HG02973 (cell line): Measurements from ENCODE around the gene DPF3.

Source experiments
- ATAC-seq: cut with Tn5 transposase; IDR thresholded peaks from one replicate; pipeline ENCODE4 v1.9.1; 2021; ENCODE audit warnings: moderate library complexity; ENCODE audit not compliant: unreplicated experiment

Gene DPF3

DNA sequence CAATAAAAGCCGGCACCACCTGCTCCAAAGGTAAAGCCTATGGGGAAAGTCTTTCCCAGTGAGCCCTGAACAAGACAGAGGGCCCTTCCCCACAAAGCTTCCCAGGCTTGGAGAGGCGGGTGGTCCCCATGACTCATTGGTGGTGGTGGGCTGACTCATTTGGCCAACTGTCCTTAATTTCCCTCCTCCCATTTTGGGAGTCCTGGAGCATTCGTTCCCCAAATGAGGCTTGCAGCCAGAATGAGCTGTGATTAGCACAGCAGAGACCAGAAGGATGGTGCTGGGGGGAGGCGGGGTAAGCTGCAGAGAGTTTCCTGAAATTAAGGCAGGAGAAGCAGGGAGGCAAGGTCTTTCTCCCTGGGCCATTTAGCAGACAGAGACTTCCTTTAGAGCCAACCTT, 241.7 kb downstream of the DPF3 start:
- ATAC-seq, result no peak

DNA sequence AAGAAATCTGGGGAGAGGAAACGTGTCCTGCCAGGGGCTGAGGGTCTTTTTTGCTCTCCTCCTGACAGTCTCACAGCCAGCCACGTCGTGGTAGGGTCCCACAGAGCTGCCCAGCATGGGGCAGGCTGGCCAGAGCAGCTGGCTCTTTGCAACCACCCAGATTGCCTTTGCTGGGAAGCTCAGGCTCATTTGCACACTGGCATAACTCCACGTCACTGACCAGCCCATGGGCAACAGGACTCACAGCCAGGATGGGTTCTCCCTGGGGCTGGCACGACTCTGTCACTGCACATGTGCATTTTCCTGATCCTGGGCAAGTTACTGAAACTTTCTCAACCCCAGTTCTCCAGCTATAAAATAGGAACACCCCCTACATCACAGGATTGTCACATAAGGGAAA, 242.2 kb downstream of the DPF3 start:
- ATAC-seq, result no peak

DNA sequence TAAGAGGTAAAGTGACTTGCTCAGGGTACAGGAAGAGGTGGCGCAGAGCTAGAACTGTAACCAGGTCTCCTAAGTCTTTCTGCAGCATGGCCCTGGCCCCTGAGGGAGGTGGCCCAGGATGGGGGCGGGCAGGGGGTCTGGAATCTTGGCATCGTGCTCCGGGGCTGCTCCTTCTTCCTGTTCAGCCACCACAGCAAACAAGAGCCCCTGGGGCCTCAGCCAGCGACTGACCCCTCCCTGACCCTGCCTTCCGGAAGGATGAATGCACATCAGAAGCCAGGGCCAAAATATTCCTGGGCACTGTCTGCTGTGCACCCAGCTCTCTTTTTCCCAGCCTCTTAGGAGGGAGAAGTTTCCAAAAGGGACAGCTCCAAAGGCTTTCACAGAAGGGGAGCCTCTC, 242.8 kb downstream of the DPF3 start:
- ATAC-seq, result no peak

DNA sequence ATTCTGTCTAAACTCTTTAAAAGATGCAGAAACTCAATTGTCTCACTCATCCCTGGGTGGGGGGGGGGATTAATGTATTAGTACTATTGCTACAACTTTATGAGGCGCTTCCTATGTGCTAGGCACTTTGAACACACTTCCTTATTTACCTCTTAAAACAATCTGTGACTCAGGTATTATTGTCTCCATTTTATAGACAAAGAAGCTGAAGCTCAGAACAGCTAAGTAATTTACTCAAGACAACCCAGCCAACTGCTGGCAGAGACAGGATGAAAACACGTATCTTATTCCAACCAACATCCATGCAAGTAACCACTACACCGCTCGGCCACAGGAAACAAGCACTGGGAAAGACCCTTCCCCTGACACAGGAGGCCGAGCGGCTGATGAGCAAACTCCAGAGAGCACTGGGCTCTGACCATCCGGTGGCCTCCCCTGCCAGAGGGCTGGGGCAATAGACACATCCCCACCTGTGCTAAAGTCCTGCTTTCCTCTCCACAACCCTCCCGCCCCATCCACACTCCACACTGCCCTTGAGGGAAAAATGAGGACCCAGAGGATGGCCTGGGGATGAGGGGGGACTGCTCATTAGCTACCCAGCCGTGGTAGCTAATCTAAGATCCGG, 244.2 kb downstream of the DPF3 start:
- no peak for ATAC-seq

DNA sequence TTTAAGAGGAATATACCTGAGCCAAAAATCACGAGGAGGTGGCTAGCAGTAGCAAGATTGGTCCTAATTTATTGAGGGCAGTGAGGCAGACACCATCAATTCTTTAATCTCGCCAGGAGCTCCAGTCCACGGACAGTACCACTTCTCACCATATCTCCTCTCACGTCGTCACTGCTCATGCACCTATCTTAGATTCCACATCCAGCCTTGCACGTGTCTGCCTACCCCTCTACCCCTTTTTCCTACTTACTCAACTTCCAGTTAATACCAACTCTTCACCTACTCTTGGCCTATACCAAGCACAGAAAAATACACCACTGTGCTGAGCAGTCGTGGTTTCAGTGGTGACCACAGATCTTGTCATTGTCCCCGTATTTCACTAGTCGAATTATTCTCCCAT, 246.1 kb downstream of the DPF3 start:
- ATAC-seq, result no peak

DNA sequence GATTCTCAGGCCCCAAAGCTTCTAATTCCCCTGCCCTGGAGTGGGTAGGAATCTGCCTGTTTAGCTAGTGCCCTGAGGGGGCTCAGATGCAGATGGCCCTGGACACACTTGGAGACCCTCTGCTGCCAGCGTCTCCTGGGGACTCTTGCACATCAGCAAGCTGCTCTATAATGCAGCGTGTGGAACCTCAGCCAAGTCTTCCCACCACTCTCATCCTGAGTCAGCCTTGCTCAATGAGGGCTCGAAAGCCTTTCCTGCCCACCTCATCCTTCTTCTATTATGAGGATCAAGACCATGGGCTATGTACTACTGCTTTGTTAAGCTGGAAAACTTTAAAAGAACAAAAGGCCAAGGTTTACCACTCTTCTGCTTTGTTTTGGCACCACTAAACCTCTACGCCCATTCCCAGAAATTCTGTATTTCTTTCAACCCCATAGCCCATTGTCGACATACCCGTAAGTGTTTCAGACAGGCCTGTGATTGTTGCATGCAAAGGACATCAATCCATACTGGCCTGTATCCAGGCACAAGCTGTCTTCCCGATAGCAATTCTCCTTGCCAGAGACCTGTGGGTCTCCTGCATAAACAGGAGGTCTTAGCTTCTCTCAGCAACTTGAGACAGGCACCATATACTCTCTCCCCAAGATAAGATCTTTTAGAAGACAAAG, 246.9 kb downstream of the DPF3 start:
- no peak for ATAC-seq

DNA sequence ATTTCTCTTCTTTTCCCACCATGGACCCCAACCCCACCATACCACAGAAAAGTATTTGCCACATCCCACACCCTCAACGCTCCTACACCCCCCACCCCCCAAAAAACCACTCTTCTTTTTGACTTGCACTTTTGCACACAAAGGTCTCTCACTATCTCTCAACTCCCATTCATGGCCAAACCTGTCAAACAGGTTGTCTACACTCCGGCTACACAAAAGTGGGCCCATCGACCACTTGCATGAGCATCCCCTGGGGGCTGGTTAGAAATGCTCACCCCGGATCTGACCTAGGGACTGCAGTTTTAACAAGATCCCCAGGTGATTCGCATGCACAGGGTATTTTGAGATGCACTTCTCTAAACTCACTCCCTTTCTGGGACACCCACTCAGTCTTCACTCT, 248.2 kb downstream of the DPF3 start:
- no peak for ATAC-seq

DNA sequence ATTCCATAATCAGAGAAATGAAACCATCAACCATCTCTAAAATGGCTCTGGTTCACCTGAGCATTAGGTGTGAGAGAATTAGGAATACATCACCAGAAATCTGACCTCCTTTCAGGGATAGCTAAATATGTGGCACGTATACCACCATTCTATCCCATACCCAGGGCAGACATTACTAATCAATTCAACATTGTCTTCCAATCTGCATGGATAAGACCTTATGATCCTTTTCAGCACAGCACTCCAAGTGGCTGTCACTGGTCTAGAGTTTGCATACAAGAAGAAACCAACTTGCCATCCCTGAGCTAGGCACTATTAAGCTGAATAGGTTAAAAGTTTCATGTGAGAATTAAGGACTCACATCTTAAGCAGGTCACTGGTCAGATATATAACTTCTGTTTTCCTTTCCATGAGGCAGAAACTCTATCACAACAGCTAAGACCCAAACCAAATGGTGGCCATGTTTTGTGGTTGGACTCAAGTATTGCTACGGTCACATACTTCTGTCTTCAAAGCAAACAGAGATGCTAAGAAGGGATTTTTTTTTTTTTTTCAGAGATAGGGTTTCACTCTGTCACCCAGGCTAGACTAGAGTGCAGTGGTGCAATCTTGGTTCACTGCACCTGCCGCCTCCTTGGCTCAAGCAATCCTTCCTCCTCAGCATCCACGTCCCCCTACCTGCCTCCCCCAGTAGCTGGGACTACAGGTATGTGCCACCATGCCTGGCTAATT, 249.0 kb downstream of the DPF3 start:
- ATAC-seq, result no peak

DNA sequence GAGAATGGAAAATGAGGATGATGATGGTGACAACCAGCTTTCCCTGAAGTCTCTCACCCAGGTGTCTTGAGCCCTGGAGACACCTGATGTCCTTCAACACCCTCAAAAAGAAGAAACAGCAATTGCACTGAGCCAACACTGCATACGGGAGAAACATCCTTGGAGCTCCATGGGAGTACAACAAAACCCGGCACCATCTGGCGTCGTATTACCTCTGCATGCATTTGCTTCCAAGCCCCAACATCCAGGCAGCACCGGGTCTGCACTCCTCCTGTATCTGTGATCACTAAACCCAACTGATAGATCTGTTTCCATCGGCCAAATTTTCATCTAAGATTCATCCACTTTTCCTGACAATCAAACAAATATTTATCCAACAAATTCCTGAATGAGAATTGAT, 249.9 kb downstream of the DPF3 start:
- no peak for ATAC-seq

DNA sequence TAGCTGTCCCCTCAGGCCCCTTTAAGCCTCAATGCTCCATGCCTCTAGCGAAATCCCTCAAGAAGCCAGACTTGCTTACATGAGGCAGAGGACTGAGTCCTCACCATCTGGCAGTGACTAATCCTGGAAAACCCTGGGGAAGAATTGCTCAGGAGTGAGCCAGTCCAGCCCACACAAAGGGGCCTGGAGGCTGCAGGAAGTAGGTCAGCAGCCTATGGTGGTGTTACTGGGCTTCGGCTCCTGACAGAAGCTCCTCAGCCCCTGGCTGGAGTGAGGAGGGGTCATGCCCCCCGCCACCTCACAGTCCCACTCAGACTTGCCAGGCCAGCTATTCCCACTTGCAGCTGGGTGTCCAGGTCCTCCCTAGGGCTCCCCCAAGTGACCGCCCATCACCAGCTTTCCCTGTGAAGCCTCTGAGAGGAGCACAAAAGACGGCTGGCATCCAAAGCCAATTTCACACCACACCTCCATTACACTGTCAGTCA, 250.5 kb downstream of the DPF3 start:
- no peak for ATAC-seq

DNA sequence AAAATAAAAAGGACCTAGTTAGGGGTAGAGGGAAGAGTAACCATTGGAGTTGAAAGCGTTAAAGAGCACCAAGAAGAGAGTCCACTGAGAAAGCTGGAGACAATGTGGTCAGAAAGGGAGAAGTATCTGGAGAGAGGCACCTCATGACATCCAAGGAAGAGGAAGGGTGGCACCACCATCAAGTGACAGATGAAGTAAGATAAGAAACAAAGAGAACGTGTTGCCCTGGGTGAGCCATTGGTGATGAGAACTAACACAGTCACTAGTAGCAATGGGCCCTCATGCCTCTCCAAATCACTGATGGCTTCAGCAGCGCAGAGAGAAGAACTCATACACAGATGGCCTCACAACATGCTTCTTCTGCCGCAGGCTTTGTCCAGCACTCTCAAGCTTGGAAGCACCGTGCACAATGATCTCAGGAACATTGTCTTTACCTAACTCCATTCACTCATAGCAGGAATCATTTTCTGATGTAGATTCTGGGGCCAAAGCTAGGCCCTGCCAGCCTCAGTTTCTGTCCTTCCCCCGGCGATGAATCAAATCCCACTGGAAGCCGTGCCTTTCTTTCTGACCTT, 252.9 kb downstream of the DPF3 start:
- no peak for ATAC-seq

DNA sequence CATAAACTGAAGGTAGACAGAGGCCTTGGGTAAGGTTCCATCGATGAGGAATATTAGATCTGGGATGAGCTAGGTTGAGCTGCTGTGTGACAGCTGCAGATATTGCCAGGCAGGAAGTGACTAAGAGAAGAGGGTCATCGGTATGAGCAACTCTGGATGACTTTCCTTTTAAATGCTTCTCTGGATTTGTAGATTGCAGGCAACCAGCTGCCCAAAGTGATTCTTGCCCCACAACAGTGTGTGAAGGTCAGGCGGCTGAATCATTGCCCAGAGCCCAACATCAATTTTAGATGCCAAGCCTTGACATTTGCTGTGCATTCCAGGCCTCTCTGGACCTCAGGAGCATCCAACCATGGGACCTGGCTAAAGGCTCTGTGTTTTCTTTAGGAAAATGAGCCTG, 255.9 kb downstream of the DPF3 start:
- no peak for ATAC-seq

DNA sequence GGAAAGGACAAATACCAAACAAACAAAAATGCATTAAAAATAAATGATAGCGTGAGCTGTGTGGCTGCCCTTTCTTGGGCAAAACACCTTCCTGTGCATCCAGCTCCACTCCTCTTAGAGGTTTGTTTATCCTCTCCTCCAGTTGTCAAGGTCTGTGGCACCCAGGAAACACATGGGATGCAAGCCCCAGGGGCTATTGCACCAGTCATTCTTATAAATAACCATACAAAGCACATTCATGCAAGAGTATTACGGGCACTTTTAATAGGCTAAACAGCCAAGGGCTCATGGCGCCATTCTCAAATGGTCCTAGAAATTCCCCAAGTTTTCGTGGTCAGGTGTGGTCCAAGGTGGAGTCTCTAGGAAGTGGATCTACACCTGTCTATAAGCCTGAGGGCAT, 257.0 kb downstream of the DPF3 start:
- ATAC-seq, result no peak

DNA sequence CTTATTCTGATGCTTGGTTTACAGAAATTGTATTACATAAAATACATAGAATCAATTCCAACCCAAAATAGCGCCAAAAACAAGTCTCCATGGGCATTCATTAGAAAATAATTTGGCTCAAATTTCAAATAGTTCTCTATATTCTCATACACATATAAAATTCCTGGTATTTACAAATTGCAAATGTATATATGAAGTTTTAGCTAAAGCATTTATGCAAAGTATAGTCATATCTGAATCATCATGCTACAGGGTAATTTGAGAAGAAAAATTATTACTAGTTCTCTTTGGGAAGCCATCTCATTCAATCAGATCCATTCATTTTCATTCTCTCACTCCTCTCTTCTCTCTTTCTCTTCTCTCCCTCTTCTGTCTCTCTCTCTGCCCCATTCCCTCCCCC, 257.8 kb downstream of the DPF3 start:
- ATAC-seq, result no peak

DNA sequence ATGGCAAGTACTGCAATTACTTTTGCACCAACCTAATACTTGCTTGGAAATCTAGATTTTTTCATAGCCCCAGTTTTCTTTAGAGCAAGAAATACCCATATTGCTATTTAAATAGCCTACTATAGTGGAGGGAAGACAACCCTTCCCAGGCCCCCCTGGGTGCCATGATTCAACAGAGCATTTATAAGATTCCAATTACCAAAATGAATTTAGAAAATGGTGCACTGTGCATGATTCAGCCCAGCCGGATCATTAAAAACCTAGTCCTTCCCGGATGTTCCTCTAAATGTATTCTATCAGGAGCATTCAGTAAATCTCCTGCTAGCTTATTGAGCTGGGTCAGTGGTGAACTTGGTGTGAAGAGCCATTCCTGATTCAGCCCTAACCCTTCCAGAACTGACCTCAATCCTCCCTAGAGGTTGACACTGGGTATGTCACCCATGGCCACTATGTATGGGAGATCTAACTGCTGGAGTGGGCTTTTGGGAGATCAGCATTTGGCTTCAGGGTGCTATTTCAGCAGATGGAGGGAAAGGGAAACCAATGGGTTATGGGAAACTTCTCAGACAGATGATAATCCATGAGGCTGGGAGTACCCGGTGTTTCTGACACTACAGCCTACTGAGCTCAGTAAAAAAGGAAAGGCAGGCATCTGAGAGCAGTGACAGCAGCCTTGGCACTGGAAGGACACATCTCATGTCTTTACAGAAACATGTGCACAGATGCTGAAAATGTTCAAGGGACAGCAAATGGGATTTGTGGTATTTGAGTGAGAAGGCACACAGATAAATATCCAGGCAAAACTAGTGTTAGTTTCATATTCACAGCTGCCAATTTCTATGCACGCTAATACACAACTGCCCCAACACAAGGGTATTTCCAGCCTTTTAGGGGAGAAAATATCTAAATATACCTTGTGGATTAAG, 258.9 kb downstream of the DPF3 start:
- ATAC-seq, result no peak

DNA sequence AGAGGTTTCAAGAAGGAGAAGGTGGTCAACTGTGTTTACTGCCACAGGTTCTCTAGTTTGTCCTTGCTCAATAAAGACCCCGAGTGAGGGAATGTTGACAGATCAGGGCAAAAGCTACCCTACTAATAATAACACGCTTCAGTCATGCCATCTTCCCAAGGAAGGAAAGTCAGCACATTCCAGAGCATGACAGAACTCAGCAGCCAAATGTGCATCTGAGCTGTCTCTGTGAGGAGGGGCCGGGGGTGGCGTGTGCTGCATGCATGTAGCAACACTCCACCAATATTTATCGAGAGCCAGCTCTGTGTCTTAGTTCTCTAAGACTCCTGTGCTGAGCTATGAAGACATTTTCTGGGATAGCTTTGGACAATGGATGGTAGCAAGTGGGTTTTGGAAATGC, 260.4 kb downstream of the DPF3 start:
- no peak for ATAC-seq

DNA sequence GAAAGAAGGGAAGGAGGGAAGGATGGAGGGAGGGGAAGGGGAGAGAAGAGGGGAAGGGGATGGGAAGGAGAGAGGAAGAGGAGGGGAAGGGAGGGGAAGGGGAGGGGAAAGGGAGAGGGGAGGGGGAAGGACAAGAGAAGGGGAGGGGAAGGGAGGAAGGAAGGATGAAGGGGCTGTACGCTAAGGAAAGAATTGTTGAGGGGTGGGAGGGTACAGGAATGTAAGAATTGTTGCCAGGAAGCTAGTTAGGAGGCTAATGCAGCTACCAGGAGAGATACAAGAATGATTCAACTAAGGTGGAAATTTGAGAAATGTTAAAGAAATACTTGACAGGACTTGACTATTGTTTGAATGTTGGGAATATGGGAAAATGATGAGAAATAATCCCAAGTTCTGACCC, 261.2 kb downstream of the DPF3 start:
- ATAC-seq, result no peak

DNA sequence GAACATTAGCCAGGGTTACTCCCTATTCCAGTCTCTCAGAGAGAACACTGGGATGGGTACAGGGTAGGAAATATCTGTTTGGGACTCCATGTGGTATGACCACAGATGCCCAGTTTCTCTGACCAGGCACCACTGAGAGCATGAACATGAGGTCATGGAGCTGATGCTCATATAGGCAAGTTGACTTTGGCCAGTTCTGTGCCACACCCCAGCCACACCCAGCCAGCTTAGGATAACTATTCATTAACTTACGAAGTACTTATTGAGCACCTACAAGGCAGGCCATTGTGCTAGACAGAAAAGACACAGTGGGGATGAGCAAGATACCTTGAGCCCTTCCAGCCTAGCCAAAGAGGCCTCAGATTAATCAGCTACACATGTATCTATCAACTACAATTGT, 262.5 kb downstream of the DPF3 start:
- no peak for ATAC-seq

DNA sequence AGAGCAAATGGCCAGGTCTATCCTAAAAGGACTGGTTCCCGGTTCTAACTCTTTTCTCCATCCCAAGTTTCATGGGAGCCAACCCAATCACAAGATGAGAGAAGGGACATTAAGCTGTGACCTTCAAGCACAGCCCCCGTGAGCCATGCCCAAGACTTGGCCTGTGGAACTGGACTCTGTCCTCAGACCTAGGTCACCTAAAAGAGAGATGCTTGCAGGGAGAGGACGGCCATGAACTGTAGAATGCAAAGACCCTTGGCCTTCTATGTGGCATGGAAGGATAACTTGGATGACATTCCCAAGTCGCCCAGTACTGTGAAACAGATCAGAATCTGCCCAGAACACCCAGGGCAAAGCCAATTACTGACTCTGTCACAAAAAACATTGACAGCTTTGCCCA, 263.5 kb downstream of the DPF3 start:
- no peak for ATAC-seq

DNA sequence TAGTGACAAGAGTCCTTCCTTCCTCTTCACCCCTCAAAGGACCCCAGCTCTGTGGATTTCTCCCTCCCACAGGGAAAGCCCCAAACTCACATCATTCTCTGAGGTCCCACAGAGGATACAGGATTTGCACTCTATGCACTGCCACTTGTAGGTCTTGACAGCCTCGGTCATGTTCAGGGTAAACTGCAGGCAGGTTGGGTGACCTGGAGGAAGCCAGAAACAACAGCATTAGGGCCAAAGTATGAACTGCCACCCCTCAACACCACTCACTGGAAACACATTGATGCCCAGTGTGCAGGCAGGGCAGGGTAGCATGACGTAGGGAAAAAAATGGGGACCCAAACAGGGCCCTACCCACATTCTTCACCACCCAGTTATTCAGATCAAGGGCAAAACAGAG, 264.4 kb downstream of the DPF3 start:
- ATAC-seq, result no peak

DNA sequence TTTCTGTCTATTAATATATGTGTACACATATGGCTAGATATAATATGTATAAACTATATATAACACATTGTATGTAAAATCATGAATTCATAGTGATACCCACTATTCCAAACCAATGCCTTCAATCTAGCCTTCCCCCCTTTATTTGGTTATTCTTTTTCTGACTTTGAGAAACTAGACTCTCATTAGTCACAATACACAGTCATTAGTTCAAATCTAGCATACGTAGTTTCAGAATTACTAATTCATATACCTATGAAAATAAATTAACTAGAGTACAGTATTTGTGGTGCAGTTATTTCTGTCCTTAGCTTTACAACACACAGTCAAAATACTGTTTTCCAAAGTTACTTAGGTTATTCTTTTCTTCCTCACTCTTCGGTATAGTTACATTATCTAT, 268.2 kb downstream of the DPF3 start:
- no peak for ATAC-seq
